Mononuclear cell (primary cell): Measurements from ENCODE around the gene MYCBPAP. TPM values are rescaled to one million over a fixed set of nuclear protein-coding genes. Genes with fewer than 3 reads are reported as not detected.

Experiments
- H3K27me3 ChIP-seq: 2 replicates; pipeline ENCODE4 v1.6.0; 2011; ENCODE audit warnings: low read length, control low read depth; ENCODE audit not compliant: insufficient read depth
- H3K4me1 ChIP-seq: 2 replicates; pipeline ENCODE4 v1.5.1; 2011; ENCODE audit warnings: mild to moderate bottlenecking, low read length, control low read depth; ENCODE audit not compliant: insufficient read depth
- H3K4me3 ChIP-seq: 2 replicates; pipeline ENCODE4 v1.5.1; 2011; ENCODE audit warnings: mild to moderate bottlenecking, low read length, moderate library complexity
- H3K9me3 ChIP-seq: 2 replicates; pipeline ENCODE4 v1.5.1; 2011; ENCODE audit warnings: low read depth, mild to moderate bottlenecking, control low read depth, low read length
- total RNA-seq: library from RNA; depleted of rRNA; stranded (reverse); fragments of >200 nt; gene quantifications from one replicate; pipeline ENCODE4 v1.2.3, GENCODE V29; 2012

MYCBPAP gene
- total RNA-seq = 0.73 TPM

- Histone ChIP-seq H3K4me3 (peak within 1 kb of the TSS; percentile 40), H3K9me3 (no peaks in the 10 kb centered on the region), H3K4me1 (peaks cover 15% of the 10 kb centered on the region), H3K27me3 (no peaks in the 10 kb centered on the region)
These were observed at the start of gene MYCBPAP for GRCh38 chr17:50507871-50508572. Gene MYCBPAP, plus strand, starts transcription at chr17:50508439. Its CDS starts 236 bp downstream, at chr17:50508675.

- H3K4me3 ChIP-seq = no peak overlapping the region
- H3K4me1 ChIP-seq = no peaks in the 10 kb centered on the region
- no peaks in the 10 kb centered on the region for H3K27me3 ChIP-seq
- no peaks in the 10 kb centered on the region for H3K9me3 ChIP-seq
These were observed 49.2 kb upstream of the MYCBPAP start for GRCh38 chr17:50458701-50459676.

GRCh38 chr17:50459756-50460155 lies 48.5 kb upstream of the MYCBPAP start:
- Histone ChIP-seq H3K9me3 (no peaks in the 10 kb centered on the region), H3K4me3 (no peak overlapping the region), H3K27me3 (no peaks in the 10 kb centered on the region), H3K4me1 (no peaks in the 10 kb centered on the region)

- Histone ChIP-seq H3K9me3 (no peaks in the 10 kb centered on the region), H3K4me3 (no peak overlapping the region), H3K27me3 (no peaks in the 10 kb centered on the region), H3K4me1 (no peaks in the 10 kb centered on the region)
These were observed 47.3 kb upstream of the MYCBPAP start for GRCh38 chr17:50460831-50461526.

- no peaks in the 10 kb centered on the region for H3K27me3 ChIP-seq
- H3K4me3 ChIP-seq = no peak overlapping the region
- no peaks in the 10 kb centered on the region for H3K9me3 ChIP-seq
- no peaks in the 10 kb centered on the region for H3K4me1 ChIP-seq
These were observed 46.6 kb upstream of the MYCBPAP start for GRCh38 chr17:50461550-50462132.

- H3K4me3 ChIP-seq = no peak overlapping the region
- H3K27me3 ChIP-seq = no peaks in the 10 kb centered on the region
- H3K9me3 ChIP-seq = no peaks in the 10 kb centered on the region
- no peaks in the 10 kb centered on the region for H3K4me1 ChIP-seq
These were observed 45.8 kb upstream of the MYCBPAP start for GRCh38 chr17:50462446-50462845.

- H3K9me3 ChIP-seq = no peaks in the 10 kb centered on the region
- H3K27me3 ChIP-seq = peaks cover 11% of the 10 kb centered on the region
- no peak overlapping the region for H3K4me3 ChIP-seq
- peaks cover 4% of the 10 kb centered on the region for H3K4me1 ChIP-seq
These were observed 44.1 kb upstream of the MYCBPAP start for GRCh38 chr17:50464121-50464520.

- no peaks in the 10 kb centered on the region for H3K9me3 ChIP-seq
- H3K4me1 ChIP-seq = peaks cover 5% of the 10 kb centered on the region
- H3K4me3 ChIP-seq = no peak overlapping the region
- peaks cover 16% of the 10 kb centered on the region for H3K27me3 ChIP-seq
These were observed 43.5 kb upstream of the MYCBPAP start for GRCh38 chr17:50464736-50465135.

GRCh38 chr17:50465171-50465570 lies 43.1 kb upstream of the MYCBPAP start:
- Histone ChIP-seq H3K4me3 (no peak overlapping the region), H3K4me1 (peaks cover 5% of the 10 kb centered on the region), H3K27me3 (peaks cover 18% of the 10 kb centered on the region), H3K9me3 (no peaks in the 10 kb centered on the region)

GRCh38 chr17:50465635-50466034 lies 42.6 kb upstream of the MYCBPAP start:
- Histone ChIP-seq H3K4me3 (no peak overlapping the region), H3K9me3 (no peaks in the 10 kb centered on the region), H3K4me1 (peaks cover 5% of the 10 kb centered on the region), H3K27me3 (peaks cover 18% of the 10 kb centered on the region)

- no peaks in the 10 kb centered on the region for H3K9me3 ChIP-seq
- H3K27me3 ChIP-seq = peaks cover 18% of the 10 kb centered on the region
- H3K4me1 ChIP-seq = peaks cover 5% of the 10 kb centered on the region
- no peak overlapping the region for H3K4me3 ChIP-seq
These were observed 41.7 kb upstream of the MYCBPAP start for GRCh38 chr17:50466371-50467113.

GRCh38 chr17:50467114-50467854 lies 41.0 kb upstream of the MYCBPAP start:
- no peak overlapping the region for H3K4me3 ChIP-seq
- peaks cover 5% of the 10 kb centered on the region for H3K4me1 ChIP-seq
- peaks cover 18% of the 10 kb centered on the region for H3K27me3 ChIP-seq
- H3K9me3 ChIP-seq = no peaks in the 10 kb centered on the region

GRCh38 chr17:50467855-50468303 lies 40.4 kb upstream of the MYCBPAP start:
- H3K4me3 ChIP-seq = no peak overlapping the region
- H3K4me1 ChIP-seq = peaks cover 5% of the 10 kb centered on the region
- peaks cover 18% of the 10 kb centered on the region for H3K27me3 ChIP-seq
- no peaks in the 10 kb centered on the region for H3K9me3 ChIP-seq
